Adipocyte (in vitro differentiated cells): ENCODE data around the gene FER1L5.
A peak's percentile ranks its signal among the peaks of the same experiment; 100 is the strongest.
"Not testable (repeated sequence)": the region's sequence is repeated elsewhere in the genome, so short reads cannot be mapped to it uniquely, and the experiment has no call there.

ENCODE experiments used
- DNase-seq: peaks from one replicate; pipeline ENCODE4 v3.0.0-alpha.2; 2015; ENCODE audit warnings: low read depth
- H3K27me3 ChIP-seq: replicated peaks from 2 replicates; pipeline ENCODE4 v1.7.0; 2013; ENCODE audit warnings: mild to moderate bottlenecking, low read length, moderate library complexity; ENCODE audit not compliant: control insufficient read depth, insufficient read depth
- H3K36me3 ChIP-seq: 2 replicates; pipeline ENCODE4 v1.7.0; 2013; ENCODE audit warnings: low read length, mild to moderate bottlenecking, moderate library complexity; ENCODE audit not compliant: control insufficient read depth, insufficient read depth, severe bottlenecking
- H3K4me1 ChIP-seq: 2 replicates; pipeline ENCODE4 v1.7.0; 2013; ENCODE audit warnings: mild to moderate bottlenecking, low read length, moderate library complexity; ENCODE audit not compliant: control insufficient read depth, insufficient read depth
- H3K4me3 ChIP-seq: 2 replicates; pipeline ENCODE4 v1.7.0; 2013; ENCODE audit warnings: mild to moderate bottlenecking, low read length, moderate library complexity
- H3K9ac ChIP-seq: 2 replicates; pipeline ENCODE4 v1.7.0; 2013; ENCODE audit warnings: mild to moderate bottlenecking, low read length, moderate library complexity
- H3K9me3 ChIP-seq: 2 replicates; pipeline ENCODE4 v1.7.0; 2013; ENCODE audit warnings: mild to moderate bottlenecking, low read length, moderate library complexity; ENCODE audit not compliant: control insufficient read depth

FER1L5 gene

DNA sequence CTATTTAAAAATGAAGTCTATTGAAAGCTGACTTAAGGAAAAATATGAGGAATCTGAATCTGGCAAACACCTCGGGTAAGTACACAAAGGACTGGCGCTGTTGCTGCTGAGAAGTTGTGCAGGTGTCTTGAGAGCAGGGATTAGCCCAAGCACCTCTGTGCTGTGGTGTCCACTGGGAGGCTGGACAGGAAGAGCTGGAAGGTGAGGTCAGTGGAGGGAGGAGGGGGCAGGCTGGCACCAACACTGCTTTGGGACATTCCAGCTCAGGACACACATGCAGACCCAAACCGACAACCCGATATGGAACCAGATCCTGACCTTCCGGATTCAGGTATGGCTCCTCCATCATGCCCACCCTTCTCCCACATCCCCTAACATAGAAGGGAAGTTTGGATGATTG, 20.6 kb downstream of the FER1L5 start:
- no peaks in the 10 kb centered on the region for H3K27me3 ChIP-seq
- no peak for DNase-seq
- no peak overlapping the region for H3K9ac ChIP-seq
- H3K4me3 ChIP-seq: no peak overlapping the region
- H3K9me3 ChIP-seq: no peaks in the 10 kb centered on the region
- H3K36me3 ChIP-seq: no peaks in the 10 kb centered on the region
- peaks cover 13% of the 10 kb centered on the region for H3K4me1 ChIP-seq

DNA sequence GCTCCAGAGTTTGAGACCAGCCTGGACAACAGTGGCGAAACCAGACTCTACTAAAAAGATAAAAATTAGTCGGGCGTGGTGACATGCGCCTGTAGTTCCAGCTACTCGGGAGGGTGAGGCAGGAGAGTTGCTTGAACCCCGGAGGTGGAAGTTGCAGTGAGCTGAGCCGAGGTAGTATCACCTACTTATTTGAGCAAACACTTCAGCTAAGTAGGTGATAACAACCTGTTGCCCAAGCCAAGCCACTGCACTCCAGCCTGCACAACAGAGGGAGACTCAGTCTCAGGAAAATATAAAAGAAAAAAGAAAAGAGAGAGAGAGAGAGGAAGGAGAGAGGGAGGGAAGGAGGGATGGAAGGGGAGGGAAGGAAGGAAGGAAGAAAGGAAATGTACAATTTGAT, 21.3 kb downstream of the FER1L5 start:
- Histone ChIP-seq H3K4me1 (peaks cover 13% of the 10 kb centered on the region), H3K9ac (no peak overlapping the region), H3K36me3 (no peaks in the 10 kb centered on the region), H3K4me3 (no peak overlapping the region), H3K27me3 (no peaks in the 10 kb centered on the region), H3K9me3 (no peaks in the 10 kb centered on the region)
- no peak for DNase-seq

DNA sequence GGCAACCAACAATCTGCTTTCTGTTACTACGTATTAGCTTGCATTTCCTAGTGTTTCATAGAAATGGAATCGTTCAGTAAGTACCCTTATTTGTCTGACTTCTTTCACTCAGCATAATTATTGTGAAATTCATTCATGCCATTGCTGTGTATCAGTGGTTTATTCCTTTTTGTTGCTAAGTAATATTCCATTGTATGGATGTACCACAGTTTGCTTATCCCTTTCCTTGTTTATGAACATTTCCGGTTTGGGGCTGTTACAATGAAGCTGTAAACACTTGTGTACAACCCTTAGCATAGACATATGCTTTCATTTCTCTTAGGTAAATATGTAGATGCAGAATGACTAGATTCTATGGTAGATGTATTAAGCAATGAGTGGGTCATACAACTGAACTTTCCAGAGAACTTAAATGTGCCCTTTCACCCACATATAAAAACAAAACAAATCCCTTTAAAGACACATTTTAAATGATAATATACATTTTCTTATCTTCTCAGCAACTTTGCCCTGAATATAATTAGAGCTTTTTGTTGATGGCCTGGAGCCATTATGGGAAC, 21.9 kb downstream of the FER1L5 start:
- no peaks in the 10 kb centered on the region for H3K27me3 ChIP-seq
- peak; percentile 15 for DNase-seq
- no peaks in the 10 kb centered on the region for H3K9me3 ChIP-seq
- peaks cover 13% of the 10 kb centered on the region for H3K4me1 ChIP-seq
- no peak overlapping the region for H3K4me3 ChIP-seq
- peak overlapping the region; percentile 19 for H3K9ac ChIP-seq
- H3K36me3 ChIP-seq: no peaks in the 10 kb centered on the region

DNA sequence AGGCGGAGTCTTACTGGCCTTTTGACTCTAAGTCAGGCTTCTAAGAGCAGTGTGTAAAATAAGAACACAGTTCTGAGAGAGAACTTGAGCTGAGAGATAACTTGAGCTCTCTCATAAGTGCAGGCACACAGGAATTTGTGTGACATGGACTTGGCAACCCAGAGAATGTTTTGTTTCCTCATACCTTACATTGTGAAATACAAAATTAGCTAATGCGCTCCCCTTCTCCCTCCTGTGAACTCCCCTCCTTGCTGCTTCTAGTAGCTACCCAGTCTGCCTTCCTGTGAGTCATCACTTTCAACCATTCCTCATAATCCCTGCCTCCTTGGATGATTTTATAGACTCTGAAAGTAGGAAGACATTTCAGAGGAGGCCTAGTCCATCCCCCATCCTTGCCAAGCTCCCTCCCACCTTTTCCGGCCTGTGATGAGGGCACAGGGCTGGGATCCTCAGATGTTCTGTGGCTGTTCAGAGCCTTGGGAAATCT, 22.6 kb downstream of the FER1L5 start:
- Histone ChIP-seq H3K36me3 (no peaks in the 10 kb centered on the region), H3K4me3 (no peak overlapping the region), H3K9me3 (no peaks in the 10 kb centered on the region), H3K27me3 (no peaks in the 10 kb centered on the region), H3K9ac (peak overlapping the region; percentile 19), H3K4me1 (peaks cover 13% of the 10 kb centered on the region)
- peak; percentile 98 for DNase-seq

DNA sequence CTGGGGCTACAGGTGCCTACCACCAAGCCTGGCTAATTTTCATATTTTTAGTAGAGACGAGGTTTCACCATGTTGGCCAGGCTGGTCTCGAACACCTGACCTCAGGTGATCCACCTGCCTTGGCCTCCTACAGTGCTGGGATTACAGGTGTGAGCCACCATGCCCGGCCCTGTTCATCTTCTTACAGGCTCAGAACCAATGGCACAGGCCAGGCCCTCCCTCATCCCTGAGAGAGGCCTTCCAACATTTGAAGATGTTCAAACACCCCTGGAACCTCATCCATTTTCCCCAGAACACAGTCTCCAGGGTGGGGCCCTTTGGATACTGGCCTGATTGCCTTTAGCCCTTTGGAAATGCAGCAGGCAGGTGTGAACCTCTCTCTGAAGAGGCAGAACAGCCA, 23.2 kb downstream of the FER1L5 start:
- H3K9ac ChIP-seq, H3K27me3 ChIP-seq, DNase-seq, H3K4me3 ChIP-seq, H3K36me3 ChIP-seq, H3K9me3 ChIP-seq: not testable (repeated sequence)
- H3K4me1 ChIP-seq: peaks cover 13% of the 10 kb centered on the region

DNA sequence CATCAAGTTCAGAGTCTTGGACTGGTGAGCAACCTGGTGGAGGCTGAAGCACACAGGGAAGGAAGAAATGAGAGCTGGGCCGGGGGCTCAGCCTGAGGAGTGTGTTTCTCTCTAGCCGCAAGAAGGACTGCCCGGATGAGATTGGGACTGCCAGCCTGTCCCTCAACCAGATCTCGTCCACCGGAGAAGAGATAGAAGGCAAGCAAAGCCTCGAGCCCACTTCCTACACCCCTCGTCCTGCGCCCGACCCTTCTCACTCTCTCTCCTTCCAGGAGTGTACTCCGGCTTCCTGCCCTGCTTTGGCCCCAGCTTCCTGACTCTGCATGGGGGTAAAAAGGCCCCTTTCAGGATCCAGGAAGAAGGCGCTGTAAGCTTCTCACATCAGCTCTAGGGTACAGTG, 26.2 kb downstream of the FER1L5 start:
- H3K4me1 ChIP-seq: peaks cover 13% of the 10 kb centered on the region
- no peak for DNase-seq
- no peaks in the 10 kb centered on the region for H3K9me3 ChIP-seq
- H3K4me3 ChIP-seq: no peak overlapping the region
- peaks cover 14% of the 10 kb centered on the region for H3K27me3 ChIP-seq
- H3K9ac ChIP-seq: no peak overlapping the region
- H3K36me3 ChIP-seq: no peaks in the 10 kb centered on the region

DNA sequence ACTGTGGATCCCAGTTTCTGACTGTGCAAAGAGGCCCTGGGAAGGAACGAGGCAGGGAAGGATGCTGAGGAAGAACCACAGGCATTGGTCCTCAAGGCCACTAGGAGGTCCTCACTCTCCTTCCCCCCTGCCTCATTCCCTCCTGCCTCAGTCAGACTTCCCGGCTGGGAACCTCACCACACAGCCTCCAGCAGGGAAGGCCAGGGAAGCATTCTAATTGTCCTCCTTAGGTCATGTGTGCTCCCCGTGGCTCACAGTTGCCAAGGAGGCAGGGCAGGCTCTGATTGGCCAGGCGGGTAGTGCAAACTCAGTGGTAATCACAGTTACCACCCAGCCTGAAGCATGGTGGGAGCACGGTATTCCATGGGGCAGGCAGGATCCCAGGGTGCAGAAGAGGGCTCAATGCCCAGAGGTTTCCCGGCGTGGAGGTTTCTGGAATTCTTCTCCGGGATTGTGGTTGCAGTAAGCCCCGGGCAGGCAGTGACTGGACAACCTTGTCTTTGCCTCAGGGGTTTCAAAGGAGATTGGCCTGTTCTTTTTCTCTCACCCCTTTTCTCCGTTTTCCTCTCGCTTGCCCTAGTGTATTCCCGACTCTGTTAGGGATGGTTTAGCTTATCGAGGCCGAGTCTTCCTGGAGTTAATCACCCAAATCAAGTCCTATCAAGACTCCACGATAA, 27.1 kb downstream of the FER1L5 start:
- Histone ChIP-seq H3K9ac (no peak overlapping the region), H3K4me1 (peaks cover 11% of the 10 kb centered on the region), H3K9me3 (no peaks in the 10 kb centered on the region), H3K36me3 (no peaks in the 10 kb centered on the region), H3K4me3 (no peak overlapping the region), H3K27me3 (peaks cover 14% of the 10 kb centered on the region)
- DNase-seq: no peak

DNA sequence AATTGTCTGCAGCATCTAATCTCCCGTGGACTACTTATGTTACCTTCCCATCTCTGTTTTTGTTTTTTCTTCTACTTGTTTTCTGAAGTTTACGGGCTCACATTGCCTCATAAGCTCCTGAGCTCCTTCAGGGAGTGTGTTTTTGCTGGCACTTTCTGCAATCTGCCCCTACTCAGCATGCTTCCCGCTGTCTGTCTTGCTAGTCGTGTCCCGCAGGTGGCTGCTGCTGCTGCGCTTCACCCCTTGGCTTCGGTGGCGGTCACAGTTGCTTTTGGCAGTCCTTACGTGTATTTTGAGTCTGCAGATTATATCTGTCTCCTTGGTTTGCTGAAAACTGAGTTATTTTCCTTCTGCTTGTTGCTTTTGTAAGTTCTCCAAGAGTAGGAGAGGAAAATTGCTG, 37.3 kb downstream of the FER1L5 start:
- no peaks in the 10 kb centered on the region for H3K9me3 ChIP-seq
- peaks cover 22% of the 10 kb centered on the region for H3K27me3 ChIP-seq
- no peak overlapping the region for H3K4me3 ChIP-seq

DNA sequence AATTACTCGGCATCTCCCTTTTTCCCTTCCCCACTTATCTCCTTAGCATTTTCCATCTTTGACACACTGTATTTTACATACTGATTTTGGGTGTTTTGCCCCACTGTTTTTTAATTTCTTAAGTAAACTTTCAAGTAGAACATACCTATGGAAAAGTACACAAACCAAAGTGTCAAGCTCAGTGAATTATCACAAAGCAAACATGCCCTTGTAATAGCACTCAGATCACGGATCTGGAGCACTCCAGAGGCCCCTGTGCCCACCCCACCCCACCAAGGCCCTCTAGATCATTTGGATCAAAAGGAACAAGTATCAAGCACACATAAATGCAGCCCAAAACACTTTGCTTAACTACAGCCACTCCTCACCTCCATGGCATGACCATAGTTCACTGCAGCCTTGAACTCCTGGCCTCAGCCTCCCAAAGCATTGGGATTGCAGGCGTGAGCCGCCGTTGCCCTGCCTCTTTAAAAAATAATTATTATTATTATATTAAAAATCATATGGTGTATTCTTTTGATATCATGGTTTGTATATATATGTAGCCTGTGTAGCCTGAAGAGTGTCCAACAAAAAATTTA, 38.1 kb downstream of the FER1L5 start:
- no peaks in the 10 kb centered on the region for H3K4me1 ChIP-seq
- H3K9ac ChIP-seq: no peak overlapping the region
- no peak for DNase-seq
- no peaks in the 10 kb centered on the region for H3K36me3 ChIP-seq
- H3K27me3 ChIP-seq: peaks cover 30% of the 10 kb centered on the region
- no peaks in the 10 kb centered on the region for H3K9me3 ChIP-seq
- no peak overlapping the region for H3K4me3 ChIP-seq

More for the DNA sequence above, 37.3 kb downstream of the FER1L5 start:
- no peaks in the 10 kb centered on the region for H3K36me3 ChIP-seq
- peak; percentile 50 for DNase-seq
- H3K4me1 ChIP-seq: no peaks in the 10 kb centered on the region
- H3K9ac ChIP-seq: no peak overlapping the region

DNA sequence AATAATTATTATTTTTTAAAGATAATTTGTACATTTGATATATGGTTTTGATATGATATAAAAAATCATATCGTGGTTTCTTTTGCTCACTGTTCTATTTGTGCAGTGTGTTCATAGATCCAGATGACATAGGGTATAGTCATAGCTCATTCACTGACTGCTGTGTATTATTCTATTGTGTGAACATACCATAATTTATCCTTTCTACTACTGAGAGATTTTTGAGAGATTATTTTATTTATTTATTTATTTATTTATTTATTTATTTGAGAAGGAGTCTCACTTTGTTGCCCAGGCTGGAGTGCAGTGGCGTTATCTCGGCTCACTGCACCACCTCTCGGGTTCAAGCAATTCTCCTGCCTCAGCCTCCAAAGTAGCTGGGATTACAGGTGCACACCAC, 39.0 kb downstream of the FER1L5 start:
- H3K9me3 ChIP-seq: no peaks in the 10 kb centered on the region
- no peaks in the 10 kb centered on the region for H3K36me3 ChIP-seq
- no peak overlapping the region for H3K9ac ChIP-seq
- H3K4me1 ChIP-seq: no peaks in the 10 kb centered on the region
- H3K27me3 ChIP-seq: peaks cover 35% of the 10 kb centered on the region
- no peak overlapping the region for H3K4me3 ChIP-seq
- DNase-seq: no peak

DNA sequence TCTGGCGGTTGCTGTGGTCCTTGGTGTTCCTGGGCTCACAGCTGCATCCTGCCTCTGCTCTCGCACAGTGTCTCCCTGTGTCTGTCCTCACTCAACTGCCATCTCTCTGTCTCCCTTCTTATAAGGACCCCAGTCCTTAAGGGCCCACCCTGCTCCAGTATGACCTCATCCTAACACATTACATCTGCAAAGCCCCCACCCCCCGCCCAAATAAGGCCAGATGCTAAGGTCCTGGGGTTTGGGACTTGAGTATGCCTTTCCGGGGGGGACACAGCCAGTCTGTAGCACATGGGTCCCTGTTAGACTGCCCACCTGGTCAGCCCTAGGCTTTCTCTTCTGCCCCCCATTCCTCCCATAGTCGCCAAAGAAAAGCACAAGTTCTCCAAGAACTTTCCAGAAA, 40.7 kb downstream of the FER1L5 start:
- Histone ChIP-seq H3K4me3 (no peak overlapping the region), H3K9ac (no peak overlapping the region), H3K9me3 (no peaks in the 10 kb centered on the region), H3K4me1 (no peaks in the 10 kb centered on the region), H3K27me3 (peaks cover 38% of the 10 kb centered on the region), H3K36me3 (no peaks in the 10 kb centered on the region)
- no peak for DNase-seq
